Lower lobe of right lung (tissue), 2 donors: ENCODE measurements around the gene PSMC6. TPM values are rescaled to one million over a fixed set of nuclear protein-coding genes. Genes with fewer than 3 reads are reported as not detected.
A peak's percentile ranks its signal among the peaks of the same experiment; 100 is the strongest.

Experiments
- ATAC-seq, 2 donors: fragments of 200-7000 bp; cut with Tn5 transposase; one replicate each; pipeline ENCODE4 v1.9.1; 2020 to 2022; ENCODE audit warnings: mild to moderate bottlenecking in 2 of 2, moderate library complexity in 2 of 2
- DNase-seq: peaks from one replicate; pipeline ENCODE4 v3.0.0-alpha.2; 2020
- H3K27ac ChIP-seq: fragments of 200-600 bp; one replicate; pipeline ENCODE4 v1.8.0; 2022
- H3K27me3 ChIP-seq: fragments of 200-600 bp; one replicate; pipeline ENCODE4 v1.8.0; 2022; ENCODE audit warnings: low read depth
- H3K36me3 ChIP-seq: fragments of 200-600 bp; one replicate; pipeline ENCODE4 v1.8.0; 2022; ENCODE audit warnings: mild to moderate bottlenecking
- H3K4me1 ChIP-seq: fragments of 200-600 bp; one replicate; pipeline ENCODE4 v1.8.0; 2022
- H3K4me3 ChIP-seq: fragments of 200-600 bp; one replicate; pipeline ENCODE4 v1.8.0; 2022; ENCODE audit warnings: mild to moderate bottlenecking
- H3K9me3 ChIP-seq: fragments of 200-600 bp; one replicate; pipeline ENCODE4 v1.8.0; 2022
- intact Hi-C: fragments of 100-400 bp; cut with DNase I; formaldehyde crosslinking; loops from one replicate; pipeline ENCODE4 v1.11.0; 2022
- total RNA-seq: library from RNA; stranded (reverse); fragmentation: NEBNext Ultra II Directional; extraction: Animal tissue kit (Norgen Biotek cat#: 25700); gene quantifications from one replicate; pipeline ENCODE4 v1.2.1, GENCODE V29; 2021
- TF ChIP-seq, protein P1 (sequence below): fragments of 200-600 bp; IDR thresholded peaks from one replicate; pipeline ENCODE4 v1.8.0; 2022; ENCODE audit warnings: antibody characterized with exemption, mild to moderate bottlenecking
- donor health status: DM: no; HTN: yes; CAD: no; lungs with severe emphysema.

PSMC6 gene
- total RNA-seq, 1 donor from 2014 or later, result 68.8 TPM

DNA sequence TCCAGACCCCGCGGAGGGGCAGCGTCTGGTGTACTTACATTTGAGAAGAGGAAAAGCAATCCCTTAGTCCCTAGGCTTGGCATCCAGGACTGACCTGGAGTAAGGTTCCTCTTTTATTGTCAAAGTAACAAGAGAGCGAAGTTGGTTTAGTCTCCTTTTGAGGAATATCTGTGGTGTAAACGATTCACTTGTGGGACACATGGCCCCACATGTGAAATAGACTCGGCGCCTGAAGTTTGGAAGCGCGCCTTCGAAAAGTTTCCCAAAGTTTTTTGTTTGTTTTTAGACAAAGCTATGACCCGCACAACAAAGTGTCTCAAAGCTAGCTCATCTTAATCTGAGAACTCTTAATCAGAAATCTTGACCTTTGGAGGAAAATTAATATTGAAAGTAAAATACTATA is 23.7 kb downstream of the PSMC6 start:
- DNase-seq (no peak), ATAC-seq (no peak)
- Histone ChIP-seq H3K27ac (peak overlapping the region; percentile 89), H3K4me3 (peak overlapping the region; percentile 97), H3K36me3 (peaks cover 43% of the 10 kb centered on the region), H3K9me3 (no peaks in the 10 kb centered on the region), H3K4me1 (peaks cover 27% of the 10 kb centered on the region), H3K27me3 (no peaks in the 10 kb centered on the region)
- TF ChIP-seq, protein P1, sequence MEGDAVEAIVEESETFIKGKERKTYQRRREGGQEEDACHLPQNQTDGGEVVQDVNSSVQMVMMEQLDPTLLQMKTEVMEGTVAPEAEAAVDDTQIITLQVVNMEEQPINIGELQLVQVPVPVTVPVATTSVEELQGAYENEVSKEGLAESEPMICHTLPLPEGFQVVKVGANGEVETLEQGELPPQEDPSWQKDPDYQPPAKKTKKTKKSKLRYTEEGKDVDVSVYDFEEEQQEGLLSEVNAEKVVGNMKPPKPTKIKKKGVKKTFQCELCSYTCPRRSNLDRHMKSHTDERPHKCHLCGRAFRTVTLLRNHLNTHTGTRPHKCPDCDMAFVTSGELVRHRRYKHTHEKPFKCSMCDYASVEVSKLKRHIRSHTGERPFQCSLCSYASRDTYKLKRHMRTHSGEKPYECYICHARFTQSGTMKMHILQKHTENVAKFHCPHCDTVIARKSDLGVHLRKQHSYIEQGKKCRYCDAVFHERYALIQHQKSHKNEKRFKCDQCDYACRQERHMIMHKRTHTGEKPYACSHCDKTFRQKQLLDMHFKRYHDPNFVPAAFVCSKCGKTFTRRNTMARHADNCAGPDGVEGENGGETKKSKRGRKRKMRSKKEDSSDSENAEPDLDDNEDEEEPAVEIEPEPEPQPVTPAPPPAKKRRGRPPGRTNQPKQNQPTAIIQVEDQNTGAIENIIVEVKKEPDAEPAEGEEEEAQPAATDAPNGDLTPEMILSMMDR, result no peak
- intact Hi-C loops, result no loop called here

DNA sequence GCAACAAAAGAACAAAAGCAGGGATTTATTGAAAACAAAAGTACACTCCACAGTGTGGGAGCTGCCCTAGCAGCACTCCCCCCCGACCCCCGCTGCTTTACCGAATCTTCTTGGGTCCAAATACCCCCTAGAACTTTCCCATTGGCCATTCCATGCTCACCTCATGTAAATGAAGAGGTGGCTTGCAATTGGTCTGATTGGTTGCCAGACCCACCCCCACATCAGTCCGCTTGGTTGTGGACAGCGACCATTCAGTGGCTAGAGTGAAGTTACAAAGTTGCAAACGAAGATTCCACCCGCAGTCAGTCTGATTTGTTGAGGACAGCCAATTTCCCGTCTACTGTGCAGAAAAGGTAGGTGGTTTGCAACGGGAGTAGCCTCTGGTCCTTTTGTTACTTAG is 26.8 kb downstream of the PSMC6 start:
- TF ChIP-seq, protein P1, result no peak
- Histone ChIP-seq H3K36me3 (peaks cover 12% of the 10 kb centered on the region), H3K4me3 (no peak overlapping the region), H3K4me1 (peaks cover 27% of the 10 kb centered on the region), H3K27me3 (no peaks in the 10 kb centered on the region), H3K9me3 (no peaks in the 10 kb centered on the region), H3K27ac (no peak overlapping the region)
- DNase-seq, result no peak
- intact Hi-C loops, result no loop called here
- no peak for ATAC-seq

DNA sequence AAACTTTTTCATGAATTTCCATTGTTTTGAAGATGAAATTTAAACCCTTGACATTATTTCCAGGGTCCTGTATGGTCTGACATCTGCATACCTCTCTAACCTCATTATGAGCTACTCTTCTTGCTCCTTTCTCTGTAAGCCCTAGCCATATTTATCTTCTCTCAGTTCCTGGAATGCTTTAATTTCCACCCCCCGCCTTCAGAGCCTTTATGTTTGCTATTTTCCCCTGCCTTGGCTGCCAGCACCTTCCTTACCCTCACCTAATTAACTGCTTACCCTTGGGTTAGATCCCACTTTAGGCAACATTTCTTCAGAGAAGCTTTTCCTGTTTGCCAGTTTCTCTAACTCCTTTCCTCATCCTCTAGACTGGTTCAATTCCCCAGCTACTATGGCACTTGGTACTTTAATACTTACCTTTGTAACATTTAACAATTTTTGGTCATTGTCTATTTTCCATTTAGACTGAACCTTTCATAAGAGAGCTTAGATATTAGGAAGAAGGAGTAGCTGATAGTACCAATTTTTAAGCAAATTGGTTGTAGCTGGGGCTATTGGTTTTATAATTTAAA is 29.0 kb downstream of the PSMC6 start:
- peaks cover 9% of the 10 kb centered on the region for H3K36me3 ChIP-seq
- TF ChIP-seq, protein P1, result no peak
- intact Hi-C loops, result no loop called here
- no peaks in the 10 kb centered on the region for H3K9me3 ChIP-seq
- H3K27me3 ChIP-seq, result no peaks in the 10 kb centered on the region
- DNase-seq, result no peak
- no peak overlapping the region for H3K27ac ChIP-seq
- peak in 1 of 2 donors; percentile 9 for ATAC-seq
- no peak overlapping the region for H3K4me3 ChIP-seq
- H3K4me1 ChIP-seq, result peaks cover 20% of the 10 kb centered on the region

DNA sequence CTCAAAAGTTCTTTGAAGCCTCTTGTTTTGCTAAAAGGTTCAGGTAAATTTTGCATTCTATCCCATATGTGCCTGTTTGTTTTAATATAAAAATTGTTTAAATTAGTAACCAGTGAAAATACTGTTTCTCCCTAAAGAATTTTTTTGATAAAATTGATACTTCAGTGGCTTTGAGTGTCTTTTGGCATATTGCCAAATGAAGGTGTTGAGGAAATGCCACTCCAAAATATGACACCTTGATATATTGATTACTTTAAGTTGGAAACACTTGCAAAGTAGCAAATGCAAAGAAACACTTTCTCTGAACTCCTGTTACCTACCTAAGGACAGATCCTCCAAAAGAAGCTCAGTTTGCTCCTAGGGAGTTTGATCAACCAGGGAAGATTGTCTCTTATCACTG is 31.4 kb downstream of the PSMC6 start:
- TF ChIP-seq, protein P1, result no peak
- H3K4me1 ChIP-seq, result peaks cover 19% of the 10 kb centered on the region
- intact Hi-C loops, result no loop called here
- H3K27ac ChIP-seq, result no peak overlapping the region
- H3K36me3 ChIP-seq, result no peaks in the 10 kb centered on the region
- ATAC-seq (no peak), DNase-seq (no peak)
- no peak overlapping the region for H3K4me3 ChIP-seq
- H3K9me3 ChIP-seq, result no peaks in the 10 kb centered on the region
- H3K27me3 ChIP-seq, result no peaks in the 10 kb centered on the region

DNA sequence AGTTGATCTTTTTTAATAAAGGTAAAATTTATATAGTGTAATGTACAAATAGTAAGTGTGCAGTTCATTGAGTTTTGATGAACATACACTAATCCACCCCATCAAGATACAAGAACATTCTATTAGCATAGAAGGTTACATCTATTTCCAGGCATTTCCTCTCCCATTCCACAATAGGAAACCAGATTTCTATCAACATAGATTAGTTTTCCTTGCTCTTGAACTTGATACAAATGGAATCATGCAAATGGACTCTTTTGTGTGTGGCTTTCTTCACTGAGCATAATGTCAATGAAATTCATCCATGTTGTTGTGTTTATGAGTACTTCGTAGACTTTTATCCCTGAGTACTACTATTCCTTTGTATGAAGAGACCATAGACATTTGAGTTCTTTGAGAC is 33.8 kb downstream of the PSMC6 start:
- Histone ChIP-seq H3K4me3 (no peak overlapping the region), H3K27ac (peak overlapping the region; percentile 10), H3K36me3 (peaks cover 6% of the 10 kb centered on the region), H3K27me3 (no peaks in the 10 kb centered on the region), H3K9me3 (no peaks in the 10 kb centered on the region), H3K4me1 (peaks cover 11% of the 10 kb centered on the region)
- ATAC-seq (no peak), DNase-seq (no peak)
- intact Hi-C loops, result no loop called here
- TF ChIP-seq, protein P1, result no peak
